KOPT-K1 (cell line): Measurements from ENCODE around the gene CPB1.

Experiments used
- H3K27ac ChIP-seq: fragments of 200-600 bp; sonication (generic); 2 replicates; pipeline ENCODE4 v1.5.1; 2016; ENCODE audit warnings: antibody characterized with exemption, mild to moderate bottlenecking, low read depth, low read length; ENCODE audit not compliant: poor library complexity, severe bottlenecking
- H3K36me3 ChIP-seq: fragments of 200-600 bp; sonication (generic); 2 replicates; pipeline ENCODE4 v1.5.1; 2017; ENCODE audit warnings: antibody characterized with exemption, mild to moderate bottlenecking, low read length, moderate library complexity; ENCODE audit not compliant: insufficient read depth
- H3K9me3 ChIP-seq: fragments of 200-600 bp; sonication (generic); 2 replicates; pipeline ENCODE4 v1.5.1; 2017; ENCODE audit warnings: antibody characterized with exemption, low read length, mild to moderate bottlenecking; ENCODE audit not compliant: insufficient read depth, poor library complexity, severe bottlenecking

CPB1 gene

GRCh38 chr3:148816427-148816826 lies 11.2 kb upstream of the CPB1 start:
- Histone ChIP-seq H3K27ac (no peak overlapping the region), H3K9me3 (no peaks in the 10 kb centered on the region)

GRCh38 chr3:148816981-148817525 lies 10.6 kb upstream of the CPB1 start:
- H3K9me3 ChIP-seq = no peaks in the 10 kb centered on the region
- H3K36me3 ChIP-seq = no peaks in the 10 kb centered on the region
- H3K27ac ChIP-seq = no peak overlapping the region

More at GRCh38 chr3:148816427-148816826, 11.2 kb upstream of the CPB1 start:
- H3K36me3 ChIP-seq = no peaks in the 10 kb centered on the region

- Histone ChIP-seq H3K9me3 (no peaks in the 10 kb centered on the region), H3K36me3 (no peaks in the 10 kb centered on the region), H3K27ac (no peak overlapping the region)
These were observed 7.0 kb upstream of the CPB1 start for GRCh38 chr3:148820361-148821245.

GRCh38 chr3:148823026-148823425 lies 4.6 kb upstream of the CPB1 start:
- H3K36me3 ChIP-seq = no peaks in the 10 kb centered on the region
- no peaks in the 10 kb centered on the region for H3K9me3 ChIP-seq
- H3K27ac ChIP-seq = no peak overlapping the region

- Histone ChIP-seq H3K27ac (no peak overlapping the region), H3K9me3 (no peaks in the 10 kb centered on the region)
These were observed 2.1 kb upstream of the CPB1 start for GRCh38 chr3:148825476-148825875.

GRCh38 chr3:148828136-148828690 lies 602 bp downstream of the CPB1 start:
- Histone ChIP-seq H3K36me3 (no peaks in the 10 kb centered on the region), H3K9me3 (no peaks in the 10 kb centered on the region), H3K27ac (no peak overlapping the region)

More at GRCh38 chr3:148825476-148825875, 2.1 kb upstream of the CPB1 start:
- H3K36me3 ChIP-seq = no peaks in the 10 kb centered on the region

GRCh38 chr3:148829926-148830325 lies 2.3 kb downstream of the CPB1 start:
- Histone ChIP-seq H3K27ac (no peak overlapping the region), H3K36me3 (no peaks in the 10 kb centered on the region), H3K9me3 (no peaks in the 10 kb centered on the region)

GRCh38 chr3:148833223-148833622 lies 5.6 kb downstream of the CPB1 start:
- H3K9me3 ChIP-seq = no peaks in the 10 kb centered on the region

GRCh38 chr3:148839805-148840204 lies 12.2 kb downstream of the CPB1 start:
- H3K27ac ChIP-seq = no peak overlapping the region
- H3K9me3 ChIP-seq = no peaks in the 10 kb centered on the region
- H3K36me3 ChIP-seq = no peaks in the 10 kb centered on the region

More at GRCh38 chr3:148833223-148833622, 5.6 kb downstream of the CPB1 start:
- no peaks in the 10 kb centered on the region for H3K36me3 ChIP-seq
- H3K27ac ChIP-seq = no peak overlapping the region

GRCh38 chr3:148840451-148840850 lies 12.8 kb downstream of the CPB1 start:
- Histone ChIP-seq H3K27ac (no peak overlapping the region), H3K9me3 (no peaks in the 10 kb centered on the region)

GRCh38 chr3:148845756-148846395 lies 18.3 kb downstream of the CPB1 start:
- Histone ChIP-seq H3K9me3 (no peaks in the 10 kb centered on the region), H3K27ac (no peak overlapping the region), H3K36me3 (no peaks in the 10 kb centered on the region)

More at GRCh38 chr3:148840451-148840850, 12.8 kb downstream of the CPB1 start:
- no peaks in the 10 kb centered on the region for H3K36me3 ChIP-seq

- Histone ChIP-seq H3K9me3 (no peaks in the 10 kb centered on the region), H3K36me3 (no peaks in the 10 kb centered on the region), H3K27ac (no peak overlapping the region)
These were observed 19.7 kb downstream of the CPB1 start for GRCh38 chr3:148847351-148847750.

GRCh38 chr3:148848410-148848809 lies 20.8 kb downstream of the CPB1 start:
- Histone ChIP-seq H3K9me3 (no peaks in the 10 kb centered on the region), H3K27ac (no peak overlapping the region), H3K36me3 (no peaks in the 10 kb centered on the region)

- Histone ChIP-seq H3K9me3 (no peaks in the 10 kb centered on the region), H3K27ac (no peak overlapping the region), H3K36me3 (no peaks in the 10 kb centered on the region)
These were observed 24.8 kb downstream of the CPB1 start for GRCh38 chr3:148852271-148852992.
